ENCODE results near the gene ATP5F1D. TPM values are rescaled to one million over a fixed set of nuclear protein-coding genes. Genes with fewer than 3 reads are reported as not detected.

The ATP5F1D gene
- total and polyA plus RNA-seq, 2 of the 13 experiments (the other 11 are each of a cell fraction or from before 2014, with no cell fraction given) = 39.4 to 78.7 TPM

DNA sequence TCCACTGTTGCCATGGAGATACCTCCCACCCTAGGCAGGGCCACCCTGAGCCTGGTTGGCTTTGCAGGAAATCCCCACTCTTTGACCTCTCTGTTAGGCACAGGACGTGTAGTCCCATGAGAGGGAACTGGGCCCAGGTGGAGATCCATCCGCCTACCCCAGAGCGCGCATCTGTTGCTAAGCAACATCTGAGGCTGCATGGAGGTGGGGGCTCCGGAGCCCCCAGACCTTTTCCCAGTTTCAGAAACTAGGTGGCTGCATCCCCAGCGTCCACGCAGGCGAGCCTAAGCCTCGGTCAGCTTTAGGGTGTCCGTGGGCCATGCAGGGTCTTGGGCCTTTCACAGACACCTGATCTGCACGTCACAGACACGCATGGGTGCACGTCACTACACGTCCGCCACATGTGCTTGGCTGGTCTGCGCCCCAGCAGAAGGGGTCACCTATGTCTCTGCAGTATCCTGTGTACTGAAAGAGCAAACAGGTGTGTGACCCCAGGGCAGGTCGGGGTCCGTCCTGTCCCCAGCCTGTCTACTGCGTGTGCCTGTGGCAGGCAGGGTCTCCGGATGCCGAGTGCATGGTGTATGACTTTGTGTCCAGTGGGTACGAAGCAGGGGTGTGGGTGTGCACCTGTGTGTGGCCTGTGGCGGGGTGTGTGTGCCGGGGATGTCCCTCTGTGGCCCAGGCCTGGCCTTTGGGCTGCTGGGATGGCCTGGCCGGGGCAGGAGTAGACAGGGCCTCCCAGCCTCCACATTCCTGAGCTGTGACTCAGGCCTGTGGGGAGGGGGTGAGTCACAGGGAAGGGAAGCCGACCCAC is 23.5 kb downstream of the ATP5F1D start (continued):
- TF ChIP-seq CEBPZ (IDR thresholded peaks at IDR 0.05; ENCODE audit: low read length) (no peak), CBX1 (IDR thresholded peaks at IDR 0.05; ENCODE audit: low read depth) (no peak), DDIT3 (CRISPR knock-in tag; IDR thresholded peaks at IDR 0.05) (no peak), ZEB1 (IDR thresholded peaks at IDR 0.05; ENCODE audit: insufficient replicate concordance, low read depth) (peak; percentile 78), NAIF1 (CRISPR knock-in tag; IDR thresholded peaks at IDR 0.05; ENCODE audit: borderline replicate concordance) (no peak), PHF20 (CRISPR knock-in tag; IDR thresholded peaks at IDR 0.05) (no peak), SNAI1 (CRISPR knock-in tag; IDR thresholded peaks at IDR 0.05; ENCODE audit: borderline replicate concordance) (no peak), ZNF776 (CRISPR knock-in tag; IDR thresholded peaks at IDR 0.05) (no peak), TP53 (CRISPR knock-in tag; conservative IDR thresholded peaks at IDR 0.05) (no peak), ZNF24 (IDR thresholded peaks at IDR 0.05) (no peak), ZBTB42 (CRISPR knock-in tag; IDR thresholded peaks at IDR 0.05) (no peak), ZNF562 (CRISPR knock-in tag; IDR thresholded peaks at IDR 0.05; ENCODE audit: borderline replicate concordance) (no peak), ARID2 (CRISPR knock-in tag; IDR thresholded peaks at IDR 0.05; ENCODE audit: borderline replicate concordance) (no peak), KLF11 (CRISPR knock-in tag; IDR thresholded peaks at IDR 0.05) (no peak), ZBTB44 (CRISPR knock-in tag; IDR thresholded peaks at IDR 0.05) (no peak), ZNF616 (CRISPR knock-in tag; IDR thresholded peaks at IDR 0.05; ENCODE audit: low read depth) (no peak), ISX (CRISPR knock-in tag; conservative IDR thresholded peaks at IDR 0.05) (no peak), ZNF775 (CRISPR knock-in tag; IDR thresholded peaks at IDR 0.05; ENCODE audit: borderline replicate concordance) (no peak), SALL2 (CRISPR knock-in tag; IDR thresholded peaks at IDR 0.05) (no peak; the same call in 1 of the 2 replicates)
- TF ChIP-seq, protein P1, sequence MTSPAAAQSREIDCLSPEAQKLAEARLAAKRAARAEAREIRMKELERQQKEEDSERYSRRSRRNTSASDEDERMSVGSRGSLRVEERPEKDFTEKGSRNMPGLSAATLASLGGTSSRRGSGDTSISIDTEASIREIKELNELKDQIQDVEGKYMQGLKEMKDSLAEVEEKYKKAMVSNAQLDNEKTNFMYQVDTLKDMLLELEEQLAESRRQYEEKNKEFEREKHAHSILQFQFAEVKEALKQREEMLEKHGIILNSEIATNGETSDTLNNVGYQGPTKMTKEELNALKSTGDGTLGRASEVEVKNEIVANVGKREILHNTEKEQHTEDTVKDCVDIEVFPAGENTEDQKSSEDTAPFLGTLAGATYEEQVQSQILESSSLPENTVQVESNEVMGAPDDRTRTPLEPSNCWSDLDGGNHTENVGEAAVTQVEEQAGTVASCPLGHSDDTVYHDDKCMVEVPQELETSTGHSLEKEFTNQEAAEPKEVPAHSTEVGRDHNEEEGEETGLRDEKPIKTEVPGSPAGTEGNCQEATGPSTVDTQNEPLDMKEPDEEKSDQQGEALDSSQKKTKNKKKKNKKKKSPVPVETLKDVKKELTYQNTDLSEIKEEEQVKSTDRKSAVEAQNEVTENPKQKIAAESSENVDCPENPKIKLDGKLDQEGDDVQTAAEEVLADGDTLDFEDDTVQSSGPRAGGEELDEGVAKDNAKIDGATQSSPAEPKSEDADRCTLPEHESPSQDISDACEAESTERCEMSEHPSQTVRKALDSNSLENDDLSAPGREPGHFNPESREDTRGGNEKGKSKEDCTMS (CRISPR knock-in tag; conservative IDR thresholded peaks at IDR 0.05) = no peak
- TF ChIP-seq, protein P2, sequence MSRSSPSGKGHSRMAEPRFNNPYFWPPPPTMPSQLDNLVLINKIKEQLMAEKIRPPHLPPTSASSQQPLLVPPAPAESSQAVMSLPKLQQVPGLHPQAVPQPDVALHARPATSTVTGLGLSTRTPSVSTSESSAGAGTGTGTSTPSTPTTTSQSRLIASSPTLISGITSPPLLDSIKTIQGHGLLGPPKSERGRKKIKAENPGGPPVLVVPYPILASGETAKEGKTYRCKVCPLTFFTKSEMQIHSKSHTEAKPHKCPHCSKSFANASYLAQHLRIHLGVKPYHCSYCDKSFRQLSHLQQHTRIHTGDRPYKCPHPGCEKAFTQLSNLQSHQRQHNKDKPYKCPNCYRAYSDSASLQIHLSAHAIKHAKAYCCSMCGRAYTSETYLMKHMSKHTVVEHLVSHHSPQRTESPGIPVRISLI (CRISPR knock-in tag; IDR thresholded peaks at IDR 0.05; ENCODE audit: borderline replicate concordance) = no peak; the same call in 1 of the 2 replicates

All from HepG2 (cell line).